ENCODE measurements around the gene GID8. TPM values are rescaled to one million over a fixed set of nuclear protein-coding genes. Genes with fewer than 3 reads are reported as not detected.

Gene GID8
- total RNA-seq, 4 donors from 2014 or later = 30.4 to 57.0 (median 45.1) TPM

- 93% methylated on average over 8 of the region's 8 CpGs for WGBS
- H3K27ac ChIP-seq = no peak overlapping the region
- no peak for DNase-seq (ENCODE audit: low spot score in 2 of 2)
- no peak overlapping the region for H3K4me3 ChIP-seq
- H3K4me1 ChIP-seq = peaks cover 11% of the 10 kb centered on the region
- H3K36me3 ChIP-seq = peaks cover 67% of the 10 kb centered on the region
- H3K9me3 ChIP-seq = no peaks in the 10 kb centered on the region
- no peaks in the 10 kb centered on the region for H3K27me3 ChIP-seq
- no peak for TF ChIP-seq POLR2A (IDR thresholded peaks at IDR 0.05)
Measured at GRCh38 chr20:62944184-62944583, 6.2 kb downstream of the GID8 start.

GRCh38 chr20:62944746-62945145 is 6.8 kb downstream of the GID8 start:
- no peaks in the 10 kb centered on the region for H3K9me3 ChIP-seq
- no peak for DNase-seq (ENCODE audit: low spot score in 2 of 2)
- TF ChIP-seq, protein P1, sequence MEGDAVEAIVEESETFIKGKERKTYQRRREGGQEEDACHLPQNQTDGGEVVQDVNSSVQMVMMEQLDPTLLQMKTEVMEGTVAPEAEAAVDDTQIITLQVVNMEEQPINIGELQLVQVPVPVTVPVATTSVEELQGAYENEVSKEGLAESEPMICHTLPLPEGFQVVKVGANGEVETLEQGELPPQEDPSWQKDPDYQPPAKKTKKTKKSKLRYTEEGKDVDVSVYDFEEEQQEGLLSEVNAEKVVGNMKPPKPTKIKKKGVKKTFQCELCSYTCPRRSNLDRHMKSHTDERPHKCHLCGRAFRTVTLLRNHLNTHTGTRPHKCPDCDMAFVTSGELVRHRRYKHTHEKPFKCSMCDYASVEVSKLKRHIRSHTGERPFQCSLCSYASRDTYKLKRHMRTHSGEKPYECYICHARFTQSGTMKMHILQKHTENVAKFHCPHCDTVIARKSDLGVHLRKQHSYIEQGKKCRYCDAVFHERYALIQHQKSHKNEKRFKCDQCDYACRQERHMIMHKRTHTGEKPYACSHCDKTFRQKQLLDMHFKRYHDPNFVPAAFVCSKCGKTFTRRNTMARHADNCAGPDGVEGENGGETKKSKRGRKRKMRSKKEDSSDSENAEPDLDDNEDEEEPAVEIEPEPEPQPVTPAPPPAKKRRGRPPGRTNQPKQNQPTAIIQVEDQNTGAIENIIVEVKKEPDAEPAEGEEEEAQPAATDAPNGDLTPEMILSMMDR (IDR thresholded peaks at IDR 0.05) = no peak
- TF ChIP-seq POLR2AphosphoS5 (IDR thresholded peaks at IDR 0.05) (no peak), POLR2A (IDR thresholded peaks at IDR 0.05) (no peak)
- 88% methylated on average over 10 of the region's 10 CpGs for WGBS
- no peak overlapping the region for H3K4me3 ChIP-seq
- no peaks in the 10 kb centered on the region for H3K27me3 ChIP-seq
- H3K4me1 ChIP-seq = peaks cover 5% of the 10 kb centered on the region
- peaks cover 71% of the 10 kb centered on the region for H3K36me3 ChIP-seq
- no peak overlapping the region for H3K27ac ChIP-seq

DNA sequence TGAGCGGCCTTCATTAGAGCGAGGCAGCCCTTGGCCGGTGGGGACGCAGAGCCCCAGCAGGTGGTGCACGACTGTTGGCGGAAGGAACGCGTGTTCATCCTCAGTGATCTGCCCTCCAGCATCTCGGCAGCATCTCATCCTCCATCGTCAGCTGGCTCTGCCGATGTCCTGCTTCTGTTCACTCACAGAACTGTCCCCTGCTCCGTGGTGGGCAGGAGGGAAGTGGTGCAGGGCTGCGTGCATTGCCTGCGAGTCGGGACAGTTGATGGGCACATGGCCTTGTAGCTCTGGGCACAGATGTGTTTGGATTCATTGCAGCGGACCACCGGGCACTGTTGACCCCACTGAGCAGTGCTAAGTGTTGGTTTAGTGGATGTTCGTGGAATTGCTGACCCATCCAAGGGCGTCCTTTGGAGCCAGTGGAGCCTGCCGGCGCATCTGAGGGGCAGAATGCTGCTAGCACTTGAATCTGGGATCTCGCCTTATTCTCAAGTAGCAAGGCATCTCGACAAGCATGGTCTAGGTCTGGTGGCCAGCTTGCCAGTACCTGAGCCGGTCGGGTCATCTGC is 7.9 kb downstream of the GID8 start:
- Histone ChIP-seq H3K4me1 (peaks cover 2% of the 10 kb centered on the region), H3K27me3 (no peaks in the 10 kb centered on the region), H3K4me3 (no peak overlapping the region), H3K9me3 (no peaks in the 10 kb centered on the region), H3K36me3 (peaks cover 79% of the 10 kb centered on the region), H3K27ac (no peak overlapping the region)
- 89% methylated on average over 21 of the region's 25 CpGs for WGBS
- TF ChIP-seq POLR2A (IDR thresholded peaks at IDR 0.05) (no peak), EP300 (IDR thresholded peaks at IDR 0.05) (no peak), POLR2AphosphoS5 (IDR thresholded peaks at IDR 0.05) (no peak)
- TF ChIP-seq, protein P1 (IDR thresholded peaks at IDR 0.05) = no peak
- no peak for DNase-seq (ENCODE audit: low spot score in 2 of 2)

- H3K27me3 ChIP-seq = no peaks in the 10 kb centered on the region
- no peak overlapping the region for H3K27ac ChIP-seq
- no peaks in the 10 kb centered on the region for H3K9me3 ChIP-seq
- H3K4me1 ChIP-seq = peaks cover under 1% of the 10 kb centered on the region
- H3K36me3 ChIP-seq = peaks cover 79% of the 10 kb centered on the region
- WGBS = 80% methylated on average over 10 of the region's 10 CpGs
- no peak overlapping the region for H3K4me3 ChIP-seq
- no peak for DNase-seq (ENCODE audit: low spot score in 2 of 2)
- TF ChIP-seq, protein P1 (IDR thresholded peaks at IDR 0.05) = no peak
- no peak for TF ChIP-seq POLR2A (IDR thresholded peaks at IDR 0.05)
Measured at GRCh38 chr20:62946918-62947317, 9.0 kb downstream of the GID8 start.

DNA sequence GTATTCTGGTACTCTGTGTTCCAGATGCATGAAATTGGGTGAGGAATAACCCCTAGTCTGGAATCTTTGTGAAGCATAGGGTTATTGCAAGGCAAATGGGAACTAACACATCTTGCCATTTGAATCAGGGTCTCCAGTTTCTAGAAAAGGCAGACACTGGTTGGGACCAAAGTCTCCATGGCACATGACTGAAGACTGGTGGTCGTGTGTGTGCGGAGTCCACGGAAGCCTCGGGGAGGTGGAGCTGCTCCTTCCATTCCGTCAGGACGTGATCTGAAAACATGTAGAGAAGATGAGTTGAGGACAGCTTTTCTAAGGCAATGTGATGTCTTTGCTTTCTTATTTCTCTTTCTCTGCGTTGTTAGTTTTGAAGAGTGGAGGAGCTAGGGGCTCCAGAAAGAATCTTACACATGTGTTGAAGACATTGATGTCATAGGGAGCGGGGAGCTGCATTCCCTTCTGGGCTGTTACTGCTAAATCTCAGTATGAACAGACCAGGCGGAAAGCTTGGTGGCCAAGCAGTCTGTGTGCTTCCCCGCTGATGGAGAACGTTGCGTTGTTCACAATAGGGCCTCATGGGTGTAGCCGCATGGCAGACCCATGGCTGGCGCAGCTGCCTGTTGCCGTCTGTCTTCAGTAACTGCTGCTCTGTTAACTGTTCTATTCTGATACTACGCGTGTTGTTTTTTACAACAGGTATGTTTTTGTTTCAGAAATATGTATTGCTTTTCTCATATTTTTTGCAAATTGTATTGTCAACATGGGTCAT is 9.8 kb downstream of the GID8 start:
- peaks cover 72% of the 10 kb centered on the region for H3K36me3 ChIP-seq
- WGBS = 87% methylated on average over 17 of the region's 17 CpGs
- DNase-seq (ENCODE audit: low spot score in 2 of 2) = no peak
- no peaks in the 10 kb centered on the region for H3K27me3 ChIP-seq
- H3K4me3 ChIP-seq = no peak overlapping the region
- no peaks in the 10 kb centered on the region for H3K9me3 ChIP-seq
- H3K4me1 ChIP-seq = peaks cover 9% of the 10 kb centered on the region
- no peak overlapping the region for H3K27ac ChIP-seq
- no peak for TF ChIP-seq EP300 (IDR thresholded peaks at IDR 0.05)
- no peak for TF ChIP-seq POLR2AphosphoS5 (IDR thresholded peaks at IDR 0.05)
- TF ChIP-seq, protein P1 (IDR thresholded peaks at IDR 0.05) = no peak
- no peak for TF ChIP-seq POLR2A (IDR thresholded peaks at IDR 0.05)
